HG03571 (cell line): ENCODE results near the gene NUP210L.
"Not testable (repeated sequence)": the region's sequence is repeated elsewhere in the genome, so short reads cannot be mapped to it uniquely, and the experiment has no call there.

Experiments used
- ATAC-seq: cut with Tn5 transposase; IDR thresholded peaks from one replicate; pipeline ENCODE4 v1.9.1; 2021; ENCODE audit not compliant: unreplicated experiment

NUP210L gene

GRCh38 chr1:153995640-153996039 is 159.2 kb downstream of the NUP210L start:
- ATAC-seq = no peak

- no peak for ATAC-seq
Observed at GRCh38 chr1:153995202-153995601, 159.7 kb downstream of the NUP210L start.

DNA sequence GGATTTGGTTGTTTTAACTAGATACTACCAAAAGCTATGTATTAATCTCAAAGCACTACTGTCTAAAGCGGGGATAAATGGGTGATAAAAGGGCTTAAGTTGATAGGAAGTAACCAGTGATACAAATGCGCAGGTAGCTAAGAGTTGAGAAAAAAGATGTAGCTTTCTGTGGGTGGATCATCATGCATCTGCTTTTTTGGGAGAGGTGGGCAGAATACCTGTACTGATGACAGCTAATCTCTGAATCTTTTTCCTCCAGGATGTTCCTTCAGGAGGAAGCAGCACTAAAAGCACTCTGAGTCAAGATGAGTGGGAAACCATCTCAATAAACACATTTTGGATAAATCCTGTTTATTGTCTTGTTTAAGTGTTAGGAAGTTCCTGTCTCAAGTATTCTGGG is 163.1 kb downstream of the NUP210L start:
- ATAC-seq = no peak

DNA sequence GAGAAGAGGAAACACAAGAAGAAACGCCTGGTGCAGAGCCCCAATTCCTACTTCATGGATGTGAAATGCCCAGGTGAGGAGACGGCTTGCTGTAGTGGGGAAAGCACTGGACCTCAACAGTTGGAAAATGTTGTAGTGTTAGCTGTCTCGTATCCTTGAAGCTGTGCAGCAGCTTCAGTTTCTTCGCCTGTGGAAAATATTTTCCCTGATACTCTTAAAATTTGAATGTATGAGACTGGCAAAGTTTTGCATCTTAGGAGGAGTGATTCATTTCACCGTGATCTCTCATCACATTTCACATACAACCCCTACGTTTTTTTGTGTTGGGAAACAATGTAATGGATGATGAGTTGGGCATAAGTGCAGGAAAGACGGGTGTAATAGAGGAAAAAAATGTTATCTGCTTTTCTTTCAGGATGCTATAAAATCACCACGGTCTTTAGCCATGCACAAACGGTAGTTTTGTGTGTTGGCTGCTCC is 163.7 kb downstream of the NUP210L start:
- ATAC-seq = no peak

DNA sequence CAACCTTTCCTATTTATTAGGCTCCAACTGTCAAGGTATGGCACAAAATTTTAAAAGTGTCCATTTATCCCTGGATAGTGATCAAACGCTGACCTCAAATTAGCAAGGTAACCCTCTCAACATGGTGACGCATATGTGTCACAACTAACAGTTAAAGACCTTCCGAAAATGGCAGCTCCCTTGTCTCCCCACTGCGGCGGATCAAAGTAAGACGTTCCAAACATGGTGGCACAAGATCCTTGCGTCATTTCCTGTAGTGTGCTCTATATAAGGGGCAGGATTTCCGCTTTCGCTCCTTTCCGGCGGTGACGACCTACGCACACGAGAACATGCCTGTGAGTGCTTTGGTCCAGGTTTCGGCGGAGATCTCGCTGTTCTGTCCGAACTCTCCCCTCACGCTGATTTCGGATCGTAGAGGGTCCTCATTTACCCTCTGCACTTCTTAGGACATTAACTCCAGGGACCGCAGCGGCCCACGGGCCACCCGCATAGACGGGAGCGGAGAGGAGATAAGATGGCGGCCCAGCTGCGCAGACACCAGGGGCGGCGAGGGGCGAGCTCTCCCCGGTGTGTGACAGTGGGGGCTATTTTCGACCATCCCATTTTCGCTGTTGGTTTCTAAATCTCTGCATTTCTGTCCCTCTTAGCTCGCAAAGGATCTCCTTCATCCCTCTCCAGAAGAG is 164.3 kb downstream of the NUP210L start, which contains the start of gene RPS27:
RPS27 (plus strand) TSS at position 295 of the 683 bp plus-strand sequence; CDS start at position 330, 35 bp downstream.
- peak; percentile 64 for ATAC-seq

GRCh38 chr1:153987621-153988020 is 167.3 kb downstream of the NUP210L start:
- no peak for ATAC-seq

GRCh38 chr1:153985941-153986761 is 168.7 kb downstream of the NUP210L start, which contains the start of gene RAB13:
RAB13 (minus strand) TSS chr1:153986339; CDS start chr1:153986236, 103 bp downstream.
- ATAC-seq = no peak

DNA sequence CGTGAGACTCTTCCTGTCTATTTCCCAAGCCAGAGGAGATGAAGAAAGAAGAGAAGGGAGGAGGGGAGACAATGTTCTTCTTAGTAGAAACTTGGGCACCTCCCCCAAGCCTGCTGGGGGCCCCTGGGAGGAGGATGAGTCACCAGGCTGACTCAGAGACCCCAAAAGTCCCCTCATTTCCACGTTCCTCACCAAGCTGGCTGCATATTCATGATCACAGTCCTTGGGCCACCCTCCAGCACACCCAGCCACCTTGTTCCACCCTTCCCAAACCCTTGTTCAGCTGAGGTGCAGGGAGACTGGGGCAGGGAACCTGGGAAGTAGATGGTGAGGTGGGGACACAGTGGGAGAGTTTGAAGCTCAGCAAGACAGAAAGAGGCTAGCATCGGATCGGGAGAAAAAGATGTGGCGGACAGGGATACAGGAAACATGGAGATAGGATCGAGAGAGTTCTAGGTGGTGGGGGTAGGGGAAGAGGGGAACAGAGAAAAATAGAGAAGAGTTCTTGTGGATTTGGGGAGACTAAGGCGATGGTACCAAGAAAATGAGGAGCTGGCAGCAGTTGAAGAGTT is 169.4 kb downstream of the NUP210L start:
- ATAC-seq = no peak

DNA sequence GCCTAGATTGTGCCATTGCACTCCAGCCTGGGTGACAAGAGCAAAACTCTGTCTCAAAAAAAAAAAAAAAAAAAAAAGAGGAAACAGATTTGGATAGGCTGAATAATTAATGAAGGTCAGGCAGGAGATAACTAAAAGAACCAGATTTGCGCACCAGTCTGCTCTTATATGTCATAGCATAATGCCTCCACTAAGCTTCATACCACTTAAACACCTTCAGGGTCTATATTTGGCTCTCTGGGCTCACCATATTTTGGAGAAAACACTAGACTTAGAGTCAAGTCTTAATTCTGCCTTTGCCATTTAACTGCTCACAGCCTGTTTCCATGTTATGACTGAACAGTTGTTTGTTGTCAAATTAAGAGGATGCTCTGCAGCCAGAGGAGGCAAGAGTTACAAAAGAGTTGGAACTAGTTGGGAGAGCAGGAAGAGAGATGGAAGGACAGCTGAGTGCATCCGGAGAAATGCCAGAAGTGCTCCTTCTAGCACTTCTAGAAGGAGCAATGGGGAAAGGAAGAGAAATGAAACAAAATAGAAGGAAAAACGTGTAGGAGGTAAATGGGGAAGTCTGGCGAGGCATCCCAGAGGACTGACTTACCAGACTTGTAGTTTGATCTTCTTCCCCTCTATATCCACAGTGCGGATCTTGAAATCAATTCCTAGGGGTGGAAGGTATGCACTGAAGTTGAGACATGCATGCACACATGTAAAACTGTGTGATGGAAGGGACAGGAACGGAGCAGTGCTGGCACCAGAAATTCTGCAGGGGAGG is 170.6 kb downstream of the NUP210L start:
- no peak for ATAC-seq

GRCh38 chr1:153981735-153982134 is 173.1 kb downstream of the NUP210L start:
- ATAC-seq = not testable (repeated sequence)

GRCh38 chr1:153979091-153979490 is 175.8 kb downstream of the NUP210L start:
- ATAC-seq = not testable (repeated sequence)

GRCh38 chr1:153978274-153978909 is 176.5 kb downstream of the NUP210L start:
- no peak for ATAC-seq

DNA sequence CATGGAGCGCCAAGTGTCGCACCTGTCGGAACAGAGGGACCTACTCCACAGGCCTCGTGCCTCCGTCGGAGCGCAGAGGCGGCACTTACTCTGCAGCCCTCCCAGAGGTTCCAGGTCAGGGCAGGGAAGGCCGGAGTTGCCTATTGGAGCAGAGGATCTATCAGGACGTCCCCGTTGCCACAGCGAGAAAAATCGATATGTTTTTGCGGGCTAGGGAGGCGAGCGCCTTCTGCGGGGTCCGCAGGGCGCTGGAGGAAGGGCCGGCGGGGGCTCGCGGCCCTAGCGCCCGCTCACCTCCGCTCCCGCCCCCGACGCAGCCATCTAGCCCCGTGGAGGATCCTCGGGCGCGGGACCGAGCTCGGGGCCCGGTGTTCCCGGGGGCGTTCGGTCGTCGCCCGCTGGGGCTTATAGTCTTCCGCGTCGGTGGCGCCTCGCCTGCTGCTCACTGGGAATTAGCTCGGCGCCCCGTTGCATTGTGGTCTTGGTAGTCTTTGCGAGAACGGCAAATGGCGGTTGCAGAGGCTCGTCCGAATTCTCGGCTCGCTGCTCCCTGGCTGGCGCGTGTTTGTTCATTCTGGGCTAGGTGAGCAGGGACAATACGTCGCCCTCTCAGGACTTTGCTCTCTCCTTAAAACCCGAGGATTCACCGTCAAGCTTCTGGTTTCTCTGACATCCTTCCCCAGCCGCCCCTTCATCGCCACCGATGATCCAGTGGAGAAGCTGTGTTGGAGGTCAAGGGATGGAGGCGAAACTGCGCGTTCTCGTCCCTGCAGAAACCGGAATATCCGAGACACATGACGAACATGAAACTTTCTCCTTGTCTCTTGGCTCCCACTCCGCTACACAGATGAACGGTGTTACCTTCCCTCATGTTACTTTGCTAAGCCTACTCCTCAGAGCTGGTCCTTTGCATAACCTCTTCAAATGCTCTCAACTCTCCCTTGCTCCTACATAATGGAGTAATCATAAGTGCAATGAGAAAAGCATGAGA is 177.3 kb downstream of the NUP210L start, which contains the start of gene JTB:
JTB (minus strand) TSS at position 425 of the 991 bp plus-strand sequence; CDS start at position 3, 422 bp downstream.
- peak; percentile 73 for ATAC-seq

DNA sequence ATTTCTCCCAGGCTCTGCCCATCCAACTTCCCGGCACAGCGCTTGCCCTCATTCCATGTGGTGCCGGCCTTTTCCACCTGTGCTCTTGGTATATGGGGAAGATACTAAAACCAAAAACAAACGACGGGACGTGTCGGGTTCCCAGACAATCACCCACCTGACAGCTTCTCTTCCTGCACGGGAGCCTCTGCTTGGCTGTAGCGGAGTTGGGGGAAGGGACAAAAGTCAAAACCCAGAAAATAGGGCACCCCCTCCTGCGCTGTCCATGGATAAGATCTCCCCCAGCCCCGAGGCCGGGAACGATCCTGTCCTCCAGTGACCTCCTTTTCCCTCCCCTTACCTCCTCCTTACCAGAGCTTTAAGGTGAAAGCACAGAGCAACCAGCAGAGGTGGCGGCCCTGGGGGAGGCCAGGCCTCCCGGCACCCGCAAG is 178.0 kb downstream of the NUP210L start:
- ATAC-seq = no peak

DNA sequence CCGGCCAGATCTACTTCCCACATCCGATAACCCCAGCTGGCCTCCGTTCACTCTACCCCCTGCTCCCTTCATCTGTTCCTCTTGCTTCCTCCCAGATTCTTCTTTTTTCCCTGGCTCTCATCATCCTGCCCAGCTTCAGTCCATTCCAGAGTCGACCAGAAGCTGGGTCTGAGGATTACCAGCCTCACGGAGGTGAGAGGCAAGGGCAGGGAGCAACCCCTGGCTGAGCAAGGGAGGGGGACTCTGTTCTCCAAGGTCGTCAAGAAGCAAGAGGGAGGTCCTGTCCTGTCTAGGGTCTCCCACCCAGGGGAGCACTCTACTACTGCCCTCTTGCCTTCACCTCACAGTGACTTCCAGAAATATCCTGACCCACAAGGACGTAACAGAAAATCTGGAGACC is 181.3 kb downstream of the NUP210L start:
- ATAC-seq = no peak

- no peak for ATAC-seq
Observed at GRCh38 chr1:153973071-153973470, 181.8 kb downstream of the NUP210L start.

DNA sequence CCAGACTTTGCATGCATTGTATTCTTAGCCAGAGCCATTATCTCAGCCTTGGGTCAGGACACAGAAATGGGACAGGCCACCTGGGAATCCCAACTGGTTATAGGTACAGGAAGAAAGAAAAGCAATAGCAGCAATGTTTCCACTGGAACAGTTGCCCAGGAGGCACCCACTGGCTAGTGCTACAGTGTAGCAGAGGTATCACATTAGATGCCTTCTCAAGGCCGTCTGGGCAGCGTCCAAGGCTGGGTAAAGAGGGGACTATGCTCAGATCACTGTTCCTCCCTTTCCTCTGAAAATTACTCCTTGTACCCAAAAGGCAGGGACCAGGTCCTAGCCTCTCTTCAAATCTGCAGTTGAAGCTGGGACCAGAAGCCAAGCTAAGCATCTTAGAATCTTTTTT is 184.5 kb downstream of the NUP210L start:
- no peak for ATAC-seq

GRCh38 chr1:153968972-153969371 is 185.9 kb downstream of the NUP210L start:
- ATAC-seq = no peak

GRCh38 chr1:153968408-153968807 is 186.5 kb downstream of the NUP210L start:
- ATAC-seq = no peak
